Measurements from ENCODE around the gene VSTM4.

Gene VSTM4

GRCh38 chr10:49005270-49005669, 110.1 kb downstream of the VSTM4 start:
- DNase-seq (ENCODE audit: low read depth), result no peak
- H3K4me3 ChIP-seq (ENCODE audit: low read length), result no peak overlapping the region
- TF ChIP-seq CTCF (conservative IDR thresholded peaks at IDR 0.05; ENCODE audit: low read depth, low read length), result no peak

GRCh38 chr10:49001870-49002672, 113.3 kb downstream of the VSTM4 start:
- DNase-seq (ENCODE audit: low read depth), result no peak
- H3K4me3 ChIP-seq (ENCODE audit: low read length), result no peak overlapping the region
- TF ChIP-seq CTCF (conservative IDR thresholded peaks at IDR 0.05; ENCODE audit: low read depth, low read length), result no peak

GRCh38 chr10:49001402-49001801, 113.9 kb downstream of the VSTM4 start:
- no peak for DNase-seq (ENCODE audit: low read depth)
- TF ChIP-seq CTCF (conservative IDR thresholded peaks at IDR 0.05; ENCODE audit: low read depth, low read length), result peak; percentile 16
- no peak overlapping the region for H3K4me3 ChIP-seq (ENCODE audit: low read length)

GRCh38 chr10:49000437-49001398, 114.6 kb downstream of the VSTM4 start:
- TF ChIP-seq CTCF (conservative IDR thresholded peaks at IDR 0.05; ENCODE audit: low read depth, low read length), result no peak
- no peak for DNase-seq (ENCODE audit: low read depth)

GRCh38 chr10:48999346-48999745, 116.0 kb downstream of the VSTM4 start:
- DNase-seq (ENCODE audit: low read depth), result no peak
- TF ChIP-seq CTCF (conservative IDR thresholded peaks at IDR 0.05; ENCODE audit: low read depth, low read length), result no peak
- H3K4me3 ChIP-seq (ENCODE audit: low read length), result no peak overlapping the region

More at GRCh38 chr10:49000437-49001398, 114.6 kb downstream of the VSTM4 start:
- no peak overlapping the region for H3K4me3 ChIP-seq (ENCODE audit: low read length)

GRCh38 chr10:48996329-48996728, 119.0 kb downstream of the VSTM4 start:
- H3K4me3 ChIP-seq (ENCODE audit: low read length), result no peak overlapping the region
- TF ChIP-seq CTCF (conservative IDR thresholded peaks at IDR 0.05; ENCODE audit: low read depth, low read length), result no peak
- no peak for DNase-seq (ENCODE audit: low read depth)
